Activated CD4-positive, alpha-beta T cell treated with anti-CD3 and anti-CD28 coated beads for 36 hours (primary cell): ENCODE results near the gene INHBA. TPM values are rescaled to one million over a fixed set of nuclear protein-coding genes. Genes with fewer than 3 reads are reported as not detected.

Experiments used
- ATAC-seq: fragments of 200-7000 bp; cut with Tn5 transposase; one replicate; pipeline ENCODE4 v1.10.0; 2021; ENCODE audit warnings: mild to moderate bottlenecking, moderate library complexity
- CTCF ChIA-PET: fragments of 350-600 bp; sonication (Branson Sonifier 250); formaldehyde crosslinking; loops from one replicate; lab custom pipeline; 2021; ENCODE audit warnings: antibody characterized with exemption; lab: Charles Lee
- POLR2A ChIA-PET: fragments of 350-600 bp; sonication (Branson Sonifier 250); formaldehyde crosslinking; loops from one replicate; lab custom pipeline; 2021; ENCODE audit warnings: antibody characterized with exemption, inconsistent platforms; lab: Charles Lee
- DNase-seq: peaks from one replicate; pipeline ENCODE4 v3.0.0-alpha.2; 2020
- H3K27ac Mint-ChIP-seq: one replicate; pipeline ENCODE4 v1.8.0; 2021; ENCODE audit warnings: mixed read lengths
- H3K27me3 Mint-ChIP-seq: one replicate; pipeline ENCODE4 v1.8.0; 2021; ENCODE audit warnings: mixed read lengths
- H3K36me3 Mint-ChIP-seq: one replicate; pipeline ENCODE4 v1.8.0; 2021; ENCODE audit warnings: low read depth, mixed read lengths
- H3K4me1 Mint-ChIP-seq: one replicate; pipeline ENCODE4 v1.8.0; 2021; ENCODE audit warnings: mixed read lengths
- H3K4me3 Mint-ChIP-seq: one replicate; pipeline ENCODE4 v1.8.0; 2021; ENCODE audit warnings: mild to moderate bottlenecking, moderate library complexity, mixed read lengths
- H3K9me3 Mint-ChIP-seq: one replicate; pipeline ENCODE4 v1.8.0; 2021; ENCODE audit warnings: low read depth, mixed read lengths
- intact Hi-C, 2 experiments: fragments of 100-400 bp; cut with DNase I in 1 of 2; cut with micrococcal nuclease in 1 of 2; formaldehyde crosslinking; loops; one replicate each; pipeline versions ENCODE4 v1.14.2 to v1.15.1; 2022 to 2024; cut with DNase I, micrococcal nuclease
- total RNA-seq, 2 experiments: library from RNA; stranded (reverse); gene quantifications; one replicate each; pipeline ENCODE4 v1.2.3, GENCODE V29; 2021

INHBA gene
- total RNA-seq, 2 experiments from 2014 or later: not detected

DNA sequence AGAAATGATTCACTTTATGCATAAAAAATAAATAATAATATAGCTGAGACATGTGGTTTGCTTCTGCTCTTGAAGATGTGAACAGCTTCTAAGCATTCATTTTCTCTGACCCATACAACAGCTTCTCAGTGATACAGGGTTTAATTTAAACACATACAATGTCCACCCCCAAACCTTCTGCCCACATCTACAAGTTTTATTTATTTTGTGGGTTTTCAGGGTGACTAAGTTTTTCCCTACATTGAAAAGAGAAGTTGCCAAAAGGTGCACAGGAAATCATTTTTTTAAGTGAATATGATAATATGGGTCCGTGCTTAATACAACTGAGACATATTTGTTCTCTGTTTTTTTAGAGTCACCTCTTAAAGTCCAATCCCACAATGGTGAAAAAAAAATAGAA, 17.2 kb downstream of the INHBA start:
- POLR2A ChIA-PET: no interaction called here
- DNase-seq (no peak), ATAC-seq (no peak)
- Mint-ChIP-seq H3K9me3 (no peaks in the 10 kb centered on the region), H3K4me3 (no peak overlapping the region), H3K36me3 (no peaks in the 10 kb centered on the region), H3K4me1 (no peaks in the 10 kb centered on the region), H3K27ac (no peak overlapping the region), H3K27me3 (no peaks in the 10 kb centered on the region)
- intact Hi-C loops: no loop called here
- CTCF ChIA-PET: no interaction called here

DNA sequence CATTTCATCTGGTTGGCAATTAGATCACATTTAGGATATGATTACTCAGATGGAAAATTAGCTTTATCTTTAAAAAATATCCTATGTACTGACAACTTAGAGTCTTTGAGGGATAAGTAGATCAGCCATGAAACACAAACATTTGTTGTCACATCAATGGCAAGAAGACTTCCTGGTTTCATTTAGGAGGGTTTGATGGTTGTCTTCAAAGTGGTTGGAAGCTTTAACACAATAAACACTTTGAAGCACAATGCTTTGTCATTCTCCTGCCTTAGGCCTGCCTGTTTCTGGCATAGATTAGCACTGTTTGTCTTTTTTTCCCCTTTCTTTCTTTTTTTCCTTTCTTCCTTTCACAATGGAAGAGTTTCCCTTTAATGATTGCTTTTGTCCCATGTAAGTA, 20.5 kb downstream of the INHBA start:
- CTCF ChIA-PET: no interaction called here

DNA sequence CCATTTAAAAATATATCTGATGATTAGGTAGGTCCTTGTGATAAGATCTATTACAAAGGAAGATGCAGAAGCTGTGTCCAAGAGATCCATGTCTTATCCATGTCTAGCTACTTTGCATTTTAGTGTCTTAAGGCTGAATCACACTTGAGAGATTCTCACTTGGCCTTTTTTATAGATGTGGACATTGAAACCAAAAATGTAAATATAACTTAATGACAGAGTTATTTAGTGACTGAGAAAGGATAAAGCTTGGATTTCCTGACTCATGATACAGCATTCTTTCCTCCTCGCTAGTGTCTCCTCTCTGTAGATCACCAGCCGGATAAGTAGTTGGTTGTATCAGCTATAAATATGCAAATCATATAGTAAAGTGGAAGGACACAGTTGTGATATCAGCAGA, 23.3 kb downstream of the INHBA start:
- DNase-seq (no peak), ATAC-seq (no peak)
- Mint-ChIP-seq H3K27ac (no peak overlapping the region), H3K36me3 (no peaks in the 10 kb centered on the region), H3K27me3 (no peaks in the 10 kb centered on the region), H3K9me3 (no peaks in the 10 kb centered on the region), H3K4me3 (no peak overlapping the region), H3K4me1 (no peaks in the 10 kb centered on the region)
- intact Hi-C loops: no loop called here
- ChIA-PET POLR2A (no interaction called here), CTCF (interaction anchor here (0.6 to 1.0 kb wide), 3 partner anchors 18 to 1447 kb away, joined by 3 to 5 read pairs (median 3); no protein-coding TSS in a partner anchor)

More for the DNA sequence above, 20.5 kb downstream of the INHBA start:
- ATAC-seq (no peak), DNase-seq (no peak)
- H3K27me3 Mint-ChIP-seq: no peaks in the 10 kb centered on the region
- H3K36me3 Mint-ChIP-seq: no peaks in the 10 kb centered on the region
- H3K9me3 Mint-ChIP-seq: no peaks in the 10 kb centered on the region
- POLR2A ChIA-PET: no interaction called here
- H3K27ac Mint-ChIP-seq: no peak overlapping the region
- no peaks in the 10 kb centered on the region for H3K4me1 Mint-ChIP-seq
- intact Hi-C loops: no loop called here
- no peak overlapping the region for H3K4me3 Mint-ChIP-seq

- no peaks in the 10 kb centered on the region for H3K36me3 Mint-ChIP-seq
- ChIA-PET CTCF (no interaction called here), POLR2A (no interaction called here)
- peaks cover 2% of the 10 kb centered on the region for H3K27me3 Mint-ChIP-seq
- H3K4me3 Mint-ChIP-seq: no peak overlapping the region
- peaks cover 3% of the 10 kb centered on the region for H3K9me3 Mint-ChIP-seq
- ATAC-seq: no peak
- no peak for DNase-seq
- no peaks in the 10 kb centered on the region for H3K4me1 Mint-ChIP-seq
- intact Hi-C loops: no loop called here
- no peak overlapping the region for H3K27ac Mint-ChIP-seq
Observed at GRCh38 chr7:41674505-41675023, 28.3 kb downstream of the INHBA start.

GRCh38 chr7:41661596-41661995, 41.3 kb downstream of the INHBA start:
- no peak for ATAC-seq
- intact Hi-C loops: no loop called here
- Mint-ChIP-seq H3K4me3 (no peak overlapping the region), H3K36me3 (no peaks in the 10 kb centered on the region), H3K4me1 (no peaks in the 10 kb centered on the region), H3K27ac (no peak overlapping the region), H3K27me3 (no peaks in the 10 kb centered on the region), H3K9me3 (no peaks in the 10 kb centered on the region)
- CTCF ChIA-PET: interaction anchor here (0.9 kb wide), 1 partner anchor 18 kb away, joined by 3 read pairs; no protein-coding TSS in a partner anchor
- DNase-seq: no peak
- POLR2A ChIA-PET: no interaction called here

- POLR2A ChIA-PET: no interaction called here
- no peak overlapping the region for H3K27ac Mint-ChIP-seq
Observed at GRCh38 chr7:41659539-41659938, 43.4 kb downstream of the INHBA start.

DNA sequence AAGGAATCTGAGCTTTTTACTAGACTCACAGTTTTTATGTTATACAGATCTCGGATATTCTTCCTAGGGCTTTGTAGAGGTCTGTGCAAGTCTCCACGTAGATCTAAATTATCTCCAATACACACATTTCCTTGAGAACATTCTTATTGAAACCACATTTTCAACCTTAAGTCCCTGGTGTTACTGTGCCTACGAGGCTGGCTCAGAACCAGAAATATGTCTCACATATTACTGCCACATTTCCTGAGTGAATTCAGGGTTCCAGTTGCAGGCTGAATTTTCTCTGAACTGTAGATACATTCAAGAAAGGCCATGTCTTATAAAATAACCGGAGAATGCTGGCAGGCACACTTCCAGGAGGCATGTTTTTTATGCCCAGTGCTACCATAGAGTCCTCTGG, 46.5 kb downstream of the INHBA start:
- intact Hi-C loops: no loop called here
- H3K4me3 Mint-ChIP-seq: no peak overlapping the region
- DNase-seq: no peak
- no peaks in the 10 kb centered on the region for H3K4me1 Mint-ChIP-seq
- ChIA-PET POLR2A (no interaction called here), CTCF (interaction anchor here (1.2 kb wide), 1 partner anchor 12 kb away, joined by 3 read pairs; no protein-coding TSS in a partner anchor)
- peaks cover 3% of the 10 kb centered on the region for H3K27me3 Mint-ChIP-seq
- no peak overlapping the region for H3K27ac Mint-ChIP-seq
- no peaks in the 10 kb centered on the region for H3K36me3 Mint-ChIP-seq
- H3K9me3 Mint-ChIP-seq: no peaks in the 10 kb centered on the region
- no peak for ATAC-seq

More at GRCh38 chr7:41659539-41659938, 43.4 kb downstream of the INHBA start:
- peaks cover 3% of the 10 kb centered on the region for H3K27me3 Mint-ChIP-seq
- no peaks in the 10 kb centered on the region for H3K9me3 Mint-ChIP-seq
- ATAC-seq: no peak
- intact Hi-C loops: no loop called here
- no peak for DNase-seq
- no peak overlapping the region for H3K4me3 Mint-ChIP-seq
- H3K4me1 Mint-ChIP-seq: no peaks in the 10 kb centered on the region
- H3K36me3 Mint-ChIP-seq: no peaks in the 10 kb centered on the region
- CTCF ChIA-PET: no interaction called here

DNA sequence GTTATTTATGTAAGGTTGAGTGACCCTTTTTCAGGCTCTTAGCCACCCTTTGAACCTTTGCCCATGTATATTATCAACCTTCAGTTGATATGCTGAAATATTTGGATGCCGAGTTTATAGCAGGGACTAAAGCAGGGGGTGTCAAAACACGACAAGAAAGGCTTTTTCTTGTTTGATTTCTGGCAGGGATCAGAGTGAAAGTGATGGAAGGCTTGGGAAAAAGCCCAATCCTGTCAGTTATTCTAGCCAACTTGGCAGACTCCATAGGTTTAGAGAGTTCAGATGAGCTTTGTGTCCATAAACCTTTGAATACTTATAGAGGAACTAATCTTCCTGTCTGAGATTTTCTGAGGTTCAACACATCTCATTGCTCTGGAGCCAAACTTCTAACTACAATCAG, 47.5 kb downstream of the INHBA start:
- ChIA-PET POLR2A (no interaction called here), CTCF (interaction anchor here (1.2 kb wide), 1 partner anchor 11 kb away, joined by 3 read pairs; no protein-coding TSS in a partner anchor)
- H3K4me1 Mint-ChIP-seq: no peaks in the 10 kb centered on the region
- no peaks in the 10 kb centered on the region for H3K36me3 Mint-ChIP-seq
- H3K27ac Mint-ChIP-seq: no peak overlapping the region
- DNase-seq (no peak), ATAC-seq (no peak)
- no peak overlapping the region for H3K4me3 Mint-ChIP-seq
- peaks cover 3% of the 10 kb centered on the region for H3K27me3 Mint-ChIP-seq
- intact Hi-C loops: no loop called here
- H3K9me3 Mint-ChIP-seq: no peaks in the 10 kb centered on the region

DNA sequence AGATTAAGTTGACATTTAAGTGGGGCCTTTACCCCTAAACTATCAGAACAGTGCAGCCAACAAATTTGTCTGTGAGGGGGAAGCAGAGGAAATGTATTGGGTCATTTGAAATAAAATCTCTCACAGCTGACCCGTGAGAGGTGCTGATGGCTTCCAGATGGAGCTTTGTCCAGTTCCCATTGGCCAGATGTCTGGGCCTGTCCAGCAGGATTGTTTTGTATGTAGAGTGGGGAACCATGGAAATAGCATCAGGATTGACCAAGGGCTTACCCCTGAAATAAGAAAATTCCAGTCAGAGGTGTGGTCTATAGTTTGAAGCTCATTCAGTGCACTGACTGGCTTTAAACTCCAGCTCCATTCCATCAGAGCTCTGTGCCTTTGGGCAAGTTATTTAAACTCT, 50.6 kb downstream of the INHBA start:
- Mint-ChIP-seq H3K27ac (no peak overlapping the region), H3K4me1 (no peaks in the 10 kb centered on the region), H3K9me3 (no peaks in the 10 kb centered on the region), H3K36me3 (no peaks in the 10 kb centered on the region), H3K27me3 (peaks cover 3% of the 10 kb centered on the region), H3K4me3 (no peak overlapping the region)
- no peak for ATAC-seq
- intact Hi-C loops: no loop called here
- no peak for DNase-seq
- POLR2A ChIA-PET: no interaction called here
- CTCF ChIA-PET: interaction anchor here (0.7 kb wide), 1 partner anchor 45 kb away, joined by 3 read pairs; no protein-coding TSS in a partner anchor

- Mint-ChIP-seq H3K27me3 (no peaks in the 10 kb centered on the region), H3K36me3 (no peaks in the 10 kb centered on the region), H3K4me1 (no peaks in the 10 kb centered on the region), H3K27ac (no peak overlapping the region), H3K4me3 (no peak overlapping the region), H3K9me3 (no peaks in the 10 kb centered on the region)
- intact Hi-C loops: no loop called here
- POLR2A ChIA-PET: no interaction called here
- DNase-seq (no peak), ATAC-seq (no peak)
- CTCF ChIA-PET: no interaction called here
Observed at GRCh38 chr7:41648501-41648900, 54.4 kb downstream of the INHBA start.

DNA sequence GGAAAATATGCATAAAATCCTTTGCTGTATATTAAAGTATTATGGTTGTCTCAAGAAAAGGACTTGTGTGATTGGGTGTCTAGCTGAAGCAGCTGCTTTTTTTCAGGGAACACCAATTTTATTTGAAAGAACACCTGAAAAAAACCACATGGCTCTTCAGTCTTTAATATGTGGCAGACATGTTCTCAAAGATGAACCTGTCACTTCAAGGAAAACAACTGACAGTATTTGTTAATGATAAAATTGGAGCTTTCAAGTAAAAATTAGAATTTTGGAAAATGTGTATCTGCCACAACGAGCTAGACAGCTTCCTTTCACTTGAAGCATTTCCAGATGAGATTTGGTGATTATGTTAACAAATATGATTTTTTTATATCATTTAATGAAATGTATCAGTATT, 59.3 kb downstream of the INHBA start:
- POLR2A ChIA-PET: no interaction called here
- DNase-seq (no peak), ATAC-seq (no peak)
- H3K27me3 Mint-ChIP-seq: no peaks in the 10 kb centered on the region
- CTCF ChIA-PET: interaction anchor here (1.4 kb wide), 1 partner anchor 12 kb away, joined by 3 read pairs; no protein-coding TSS in a partner anchor
- H3K4me1 Mint-ChIP-seq: no peaks in the 10 kb centered on the region
- intact Hi-C loops: no loop called here
- H3K4me3 Mint-ChIP-seq: no peak overlapping the region
- H3K27ac Mint-ChIP-seq: no peak overlapping the region
- no peaks in the 10 kb centered on the region for H3K9me3 Mint-ChIP-seq
- H3K36me3 Mint-ChIP-seq: no peaks in the 10 kb centered on the region

- no peaks in the 10 kb centered on the region for H3K27me3 Mint-ChIP-seq
- ChIA-PET POLR2A (no interaction called here), CTCF (no interaction called here)
- intact Hi-C loops: no loop called here
- H3K4me1 Mint-ChIP-seq: no peaks in the 10 kb centered on the region
- H3K4me3 Mint-ChIP-seq: no peak overlapping the region
- ATAC-seq (no peak), DNase-seq (no peak)
- H3K36me3 Mint-ChIP-seq: no peaks in the 10 kb centered on the region
- no peak overlapping the region for H3K27ac Mint-ChIP-seq
- no peaks in the 10 kb centered on the region for H3K9me3 Mint-ChIP-seq
Observed at GRCh38 chr7:41641665-41642014, 61.2 kb downstream of the INHBA start.
